Measurements from ENCODE around the gene DNAH6.
"Not testable (repeated sequence)": the region's sequence is repeated elsewhere in the genome, so short reads cannot be mapped to it uniquely, and the experiment has no call there.

Gene DNAH6

GRCh38 chr2:84516234-84516986 lies at the start of gene DNAH6:
Gene DNAH6 (plus strand): TSS chr2:84516498. CDS start chr2:84517827, 1,329 bp downstream.
- peak; percentile 56 for DNase-seq (ENCODE audit: low read depth)

- no peak for DNase-seq (ENCODE audit: low read depth)
Observed at GRCh38 chr2:84467389-84467788, 48.9 kb upstream of the DNAH6 start.

- DNase-seq (ENCODE audit: low read depth): not testable (repeated sequence)
Observed at GRCh38 chr2:84472423-84472822, 43.9 kb upstream of the DNAH6 start.

GRCh38 chr2:84472856-84473565 lies 43.3 kb upstream of the DNAH6 start:
- DNase-seq (ENCODE audit: low read depth): no peak

- DNase-seq (ENCODE audit: low read depth): no peak
Observed at GRCh38 chr2:84474176-84474575, 42.1 kb upstream of the DNAH6 start.

GRCh38 chr2:84477886-84478285 lies 38.4 kb upstream of the DNAH6 start:
- no peak for DNase-seq (ENCODE audit: low read depth)

- DNase-seq (ENCODE audit: low read depth): no peak
Observed at GRCh38 chr2:84478867-84479266, 37.4 kb upstream of the DNAH6 start.

- DNase-seq (ENCODE audit: low read depth): no peak
Observed at GRCh38 chr2:84481702-84482101, 34.6 kb upstream of the DNAH6 start.

GRCh38 chr2:84482603-84483002 lies 33.7 kb upstream of the DNAH6 start:
- no peak for DNase-seq (ENCODE audit: low read depth)

- DNase-seq (ENCODE audit: low read depth): no peak
Observed at GRCh38 chr2:84483320-84483719, 33.0 kb upstream of the DNAH6 start.

- no peak for DNase-seq (ENCODE audit: low read depth)
Observed at GRCh38 chr2:84486441-84487115, 29.7 kb upstream of the DNAH6 start.

- no peak for DNase-seq (ENCODE audit: low read depth)
Observed at GRCh38 chr2:84487298-84487996, 28.9 kb upstream of the DNAH6 start.

GRCh38 chr2:84491256-84491655 lies 25.0 kb upstream of the DNAH6 start:
- no peak for DNase-seq (ENCODE audit: low read depth)

- no peak for DNase-seq (ENCODE audit: low read depth)
Observed at GRCh38 chr2:84491741-84492140, 24.6 kb upstream of the DNAH6 start.

- no peak for DNase-seq (ENCODE audit: low read depth)
Observed at GRCh38 chr2:84492571-84492970, 23.7 kb upstream of the DNAH6 start.

GRCh38 chr2:84493514-84493913 lies 22.8 kb upstream of the DNAH6 start:
- no peak for DNase-seq (ENCODE audit: low read depth)

- DNase-seq (ENCODE audit: low read depth): no peak
Observed at GRCh38 chr2:84494070-84494469, 22.2 kb upstream of the DNAH6 start.

- no peak for DNase-seq (ENCODE audit: low read depth)
Observed at GRCh38 chr2:84495539-84496146, 20.7 kb upstream of the DNAH6 start.

- no peak for DNase-seq (ENCODE audit: low read depth)
Observed at GRCh38 chr2:84496386-84496785, 19.9 kb upstream of the DNAH6 start.

- DNase-seq (ENCODE audit: low read depth): no peak
Observed at GRCh38 chr2:84497285-84497684, 19.0 kb upstream of the DNAH6 start.

GRCh38 chr2:84498150-84498799 lies 18.0 kb upstream of the DNAH6 start:
- DNase-seq (ENCODE audit: low read depth): no peak

Measured in stimulated activated CD8-positive, alpha-beta memory T cell treated with anti-CD3 and anti-CD28 coated beads, Interleukin-7, amount 100 ng/mL, for 24 hours (primary cell).